ENCODE data around the gene CEL.

CEL gene

GRCh38 chr9:133119103-133119845, 57.5 kb downstream of the CEL start:
- no peak for DNase-seq

DNA sequence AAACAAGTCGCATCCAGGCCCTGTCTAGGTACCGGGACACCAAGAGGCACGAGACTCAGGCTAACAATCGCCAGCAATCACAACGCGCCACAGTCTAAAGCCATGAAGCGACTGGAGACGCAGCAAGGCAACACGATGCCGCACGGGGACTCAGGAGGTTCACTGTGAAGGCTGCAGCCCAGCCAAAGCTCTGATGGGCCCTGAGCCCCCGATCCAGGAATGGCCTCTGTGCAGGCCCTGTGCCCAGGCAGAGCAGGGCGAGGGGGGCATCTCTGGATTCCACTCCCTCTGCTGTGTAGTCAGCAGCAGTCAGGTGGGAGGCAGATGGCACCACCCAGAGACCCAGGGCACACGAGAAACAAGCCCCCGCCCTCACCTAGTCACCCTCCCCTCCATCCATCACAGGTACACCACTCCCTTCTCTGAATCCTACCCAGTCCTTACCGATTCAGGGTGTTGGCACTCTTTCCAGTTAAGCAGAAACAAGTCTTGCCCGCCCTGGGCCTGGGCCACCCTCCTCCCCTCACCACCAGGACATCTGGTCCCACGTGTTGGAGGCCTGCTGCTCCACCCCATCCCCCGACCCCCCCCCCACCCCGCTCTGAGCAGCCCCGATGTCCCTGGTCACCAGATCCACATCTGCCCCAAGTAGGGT, 58.2 kb downstream of the CEL start:
- DNase-seq, result no peak

DNA sequence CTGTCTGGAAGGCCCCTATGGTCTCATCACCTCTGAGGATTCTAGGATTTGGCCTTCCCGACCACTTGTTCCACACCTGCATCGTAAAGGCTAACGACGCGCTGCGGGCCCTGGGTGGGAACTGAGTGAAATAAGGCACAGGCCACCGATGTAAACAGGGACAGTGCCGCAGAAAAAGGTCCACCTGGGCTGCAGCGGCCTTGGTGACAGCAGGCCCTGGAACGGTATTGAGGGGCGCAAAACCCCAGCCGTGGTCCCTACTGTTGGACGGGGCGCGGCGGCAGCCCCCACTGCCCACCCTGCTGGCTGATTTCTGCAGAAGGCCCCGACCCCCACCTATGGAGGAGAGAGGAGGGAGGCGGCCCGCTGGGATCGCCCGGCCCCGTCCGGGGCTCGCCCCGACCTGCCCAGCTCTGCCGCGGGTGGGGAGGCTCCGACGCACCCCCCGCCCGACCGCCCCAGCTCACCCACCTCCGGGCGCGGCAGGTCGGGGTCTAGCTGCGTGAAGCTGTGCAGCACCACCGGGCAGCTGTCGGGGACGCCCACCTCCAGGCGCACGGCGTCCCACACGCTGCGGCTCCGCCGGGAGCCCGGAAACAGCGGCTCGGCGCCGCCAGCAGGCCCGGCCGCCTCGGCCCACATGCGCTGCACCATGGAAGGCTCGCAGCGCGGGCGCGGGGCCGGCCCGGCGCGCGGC, 58.9 kb downstream of the CEL start:
- DNase-seq, result no peak
